Glutamatergic neuron (in vitro differentiated cells): ENCODE data around the gene BMP5. TPM values are rescaled to one million over a fixed set of nuclear protein-coding genes. Genes with fewer than 3 reads are reported as not detected.

Source experiments
- DNase-seq: peaks from one replicate; pipeline ENCODE4 v3.0.0; 2022
- H3K27ac Mint-ChIP-seq: one replicate; pipeline ENCODE4 v1.8.0; 2020; ENCODE audit warnings: mild to moderate bottlenecking, mixed read lengths, inconsistent platforms; ENCODE audit not compliant: unreplicated experiment
- H3K27me3 Mint-ChIP-seq: one replicate; pipeline ENCODE4 v1.8.0; 2020; ENCODE audit warnings: mild to moderate bottlenecking, moderate library complexity, mixed read lengths, inconsistent platforms; ENCODE audit not compliant: unreplicated experiment
- H3K36me3 Mint-ChIP-seq: one replicate; pipeline ENCODE4 v1.8.0; 2020; ENCODE audit warnings: mild to moderate bottlenecking, mixed read lengths, inconsistent platforms; ENCODE audit not compliant: unreplicated experiment
- H3K4me1 Mint-ChIP-seq: one replicate; pipeline ENCODE4 v1.8.0; 2020; ENCODE audit warnings: mild to moderate bottlenecking, low read depth, mixed read lengths, inconsistent platforms; ENCODE audit not compliant: unreplicated experiment
- H3K4me3 Mint-ChIP-seq: one replicate; pipeline ENCODE4 v1.8.0; 2020; ENCODE audit warnings: mild to moderate bottlenecking, mixed read lengths, inconsistent platforms; ENCODE audit not compliant: unreplicated experiment
- H3K9me3 Mint-ChIP-seq: one replicate; pipeline ENCODE4 v1.8.0; 2020; ENCODE audit warnings: mild to moderate bottlenecking, moderate library complexity, mixed read lengths, inconsistent platforms; ENCODE audit not compliant: unreplicated experiment
- long read RNA-seq: library from polyadenylated mRNA; unstranded; transcript quantifications from one replicate; pipeline ENCODE4 v2.0.0, GENCODE V29; 2020; ENCODE audit not compliant: unreplicated experiment
- total RNA-seq: library from RNA; stranded (reverse); fragmentation: NEBNext Ultra II Directional; extraction: Animal tissue kit (Norgen Biotek cat#: 25700); gene quantifications from one replicate; pipeline ENCODE4 v1.2.1, GENCODE V29; 2021; ENCODE audit not compliant: unreplicated experiment
- TF ChIP-seq, protein P1 (sequence below): fragments of 200-600 bp; sonication (generic); IDR thresholded peaks from one replicate; pipeline ENCODE4 v1.5.0; 2021; ENCODE audit not compliant: partially characterized antibody, unreplicated experiment

The BMP5 gene
- total RNA-seq = 1.1 TPM
- long read RNA-seq = 0 reads

DNA sequence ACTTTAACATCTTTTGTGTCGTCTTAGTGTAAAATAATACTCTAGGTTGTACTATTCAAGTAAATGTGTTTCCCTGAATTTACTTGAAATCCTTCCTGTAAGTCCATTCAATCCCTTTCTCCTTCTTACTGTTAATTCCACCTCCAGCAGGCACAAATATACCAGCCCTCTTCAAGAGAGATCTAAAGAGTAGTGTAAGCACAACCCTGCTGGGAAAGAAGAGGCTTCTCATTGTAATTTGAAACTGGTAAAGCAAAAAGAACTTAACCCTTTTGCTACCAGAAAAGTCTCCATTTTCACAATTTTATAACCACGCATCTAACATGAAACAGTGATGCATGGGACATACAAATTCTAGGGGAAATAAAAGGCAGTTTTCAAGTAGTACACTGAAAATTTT lies at the start of gene BMP5:
Gene BMP5 (minus strand): TSS at position 191 of the 400 bp plus-strand sequence. CDS start 725 bp downstream, outside the sequence.
- no peak for DNase-seq
- Mint-ChIP-seq H3K27ac (no peak within 1 kb of the TSS), H3K27me3 (no peaks in the 10 kb centered on the region), H3K9me3 (no peaks in the 10 kb centered on the region), H3K4me1 (peaks cover 3% of the 10 kb centered on the region), H3K4me3 (peak within 1 kb of the TSS; percentile 3), H3K36me3 (no peaks in the 10 kb centered on the region)
- TF ChIP-seq, protein P1, sequence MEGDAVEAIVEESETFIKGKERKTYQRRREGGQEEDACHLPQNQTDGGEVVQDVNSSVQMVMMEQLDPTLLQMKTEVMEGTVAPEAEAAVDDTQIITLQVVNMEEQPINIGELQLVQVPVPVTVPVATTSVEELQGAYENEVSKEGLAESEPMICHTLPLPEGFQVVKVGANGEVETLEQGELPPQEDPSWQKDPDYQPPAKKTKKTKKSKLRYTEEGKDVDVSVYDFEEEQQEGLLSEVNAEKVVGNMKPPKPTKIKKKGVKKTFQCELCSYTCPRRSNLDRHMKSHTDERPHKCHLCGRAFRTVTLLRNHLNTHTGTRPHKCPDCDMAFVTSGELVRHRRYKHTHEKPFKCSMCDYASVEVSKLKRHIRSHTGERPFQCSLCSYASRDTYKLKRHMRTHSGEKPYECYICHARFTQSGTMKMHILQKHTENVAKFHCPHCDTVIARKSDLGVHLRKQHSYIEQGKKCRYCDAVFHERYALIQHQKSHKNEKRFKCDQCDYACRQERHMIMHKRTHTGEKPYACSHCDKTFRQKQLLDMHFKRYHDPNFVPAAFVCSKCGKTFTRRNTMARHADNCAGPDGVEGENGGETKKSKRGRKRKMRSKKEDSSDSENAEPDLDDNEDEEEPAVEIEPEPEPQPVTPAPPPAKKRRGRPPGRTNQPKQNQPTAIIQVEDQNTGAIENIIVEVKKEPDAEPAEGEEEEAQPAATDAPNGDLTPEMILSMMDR = no peak

DNA sequence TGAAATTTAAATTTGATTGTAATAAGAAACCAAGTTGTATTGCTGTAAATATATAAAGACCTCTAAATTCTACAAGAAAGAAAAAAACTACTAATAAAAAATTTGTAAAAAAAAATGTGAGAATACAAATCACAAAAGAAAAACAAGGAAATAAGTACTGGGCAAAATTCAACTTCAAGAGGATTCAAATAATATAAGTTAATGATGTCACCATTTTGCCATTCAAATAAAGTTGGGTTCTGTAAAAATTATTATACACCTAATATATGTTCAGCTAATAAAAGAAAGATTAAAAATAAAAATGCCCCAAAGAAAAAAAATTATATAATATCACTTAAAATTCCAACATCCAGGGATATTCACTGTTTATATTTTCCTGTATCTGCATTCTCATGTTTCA lies 47.0 kb upstream of the BMP5 start:
- H3K9me3 Mint-ChIP-seq = no peaks in the 10 kb centered on the region
- TF ChIP-seq, protein P1 = no peak
- no peaks in the 10 kb centered on the region for H3K4me1 Mint-ChIP-seq
- H3K36me3 Mint-ChIP-seq = no peaks in the 10 kb centered on the region
- peaks cover 1% of the 10 kb centered on the region for H3K27me3 Mint-ChIP-seq
- no peak overlapping the region for H3K4me3 Mint-ChIP-seq
- no peak overlapping the region for H3K27ac Mint-ChIP-seq
- no peak for DNase-seq

DNA sequence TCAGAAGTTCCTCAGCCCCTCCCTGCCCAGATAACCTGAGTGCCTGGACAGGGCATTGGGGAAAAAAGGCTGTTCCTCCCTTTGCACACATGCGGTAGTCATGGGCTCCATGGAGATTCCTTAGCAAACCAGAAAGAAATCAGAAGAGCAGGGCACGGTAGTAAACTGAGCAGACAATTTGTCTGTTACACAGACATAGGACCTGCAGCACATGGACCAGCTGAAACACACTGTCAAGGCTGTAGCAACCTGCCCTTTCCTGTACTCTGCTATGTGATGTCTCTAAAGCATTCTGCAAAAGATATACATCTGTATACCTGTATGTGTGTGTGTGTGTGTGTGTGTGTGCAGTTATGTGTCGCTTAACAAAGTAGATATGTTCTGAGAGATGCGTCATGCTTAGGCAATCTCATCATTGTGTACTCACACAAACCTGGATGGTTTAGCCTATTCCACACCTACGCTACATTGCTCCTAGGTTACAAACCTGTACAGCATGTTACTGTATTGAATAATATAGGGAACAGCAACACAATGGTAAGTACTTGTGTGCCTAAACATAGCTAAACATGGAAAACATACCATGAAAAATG lies 44.4 kb upstream of the BMP5 start:
- Mint-ChIP-seq H3K4me1 (no peaks in the 10 kb centered on the region), H3K27me3 (no peaks in the 10 kb centered on the region), H3K4me3 (no peak overlapping the region), H3K9me3 (no peaks in the 10 kb centered on the region), H3K36me3 (no peaks in the 10 kb centered on the region), H3K27ac (no peak overlapping the region)
- no peak for DNase-seq
- TF ChIP-seq, protein P1 = no peak

DNA sequence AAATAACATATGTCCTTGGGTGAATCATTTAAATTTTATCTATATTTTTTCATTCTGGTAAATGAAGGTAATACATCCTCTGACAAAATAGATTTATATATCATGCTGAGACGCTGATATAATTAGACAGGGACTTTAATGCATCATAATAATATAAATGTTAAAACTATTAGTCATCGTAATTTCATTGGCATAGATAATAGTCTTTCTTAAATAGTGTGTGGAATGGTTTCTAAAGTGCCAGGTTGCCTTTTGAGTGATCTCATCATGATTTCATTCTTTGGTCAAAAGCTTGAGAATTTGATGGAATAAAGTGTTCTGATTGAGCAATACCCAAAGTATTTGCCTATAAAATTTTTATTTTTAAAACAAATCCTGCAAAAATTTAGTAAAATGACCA lies 43.2 kb upstream of the BMP5 start:
- Mint-ChIP-seq H3K27me3 (no peaks in the 10 kb centered on the region), H3K9me3 (no peaks in the 10 kb centered on the region), H3K4me1 (no peaks in the 10 kb centered on the region), H3K4me3 (no peak overlapping the region), H3K36me3 (no peaks in the 10 kb centered on the region), H3K27ac (no peak overlapping the region)
- TF ChIP-seq, protein P1 = no peak
- no peak for DNase-seq

DNA sequence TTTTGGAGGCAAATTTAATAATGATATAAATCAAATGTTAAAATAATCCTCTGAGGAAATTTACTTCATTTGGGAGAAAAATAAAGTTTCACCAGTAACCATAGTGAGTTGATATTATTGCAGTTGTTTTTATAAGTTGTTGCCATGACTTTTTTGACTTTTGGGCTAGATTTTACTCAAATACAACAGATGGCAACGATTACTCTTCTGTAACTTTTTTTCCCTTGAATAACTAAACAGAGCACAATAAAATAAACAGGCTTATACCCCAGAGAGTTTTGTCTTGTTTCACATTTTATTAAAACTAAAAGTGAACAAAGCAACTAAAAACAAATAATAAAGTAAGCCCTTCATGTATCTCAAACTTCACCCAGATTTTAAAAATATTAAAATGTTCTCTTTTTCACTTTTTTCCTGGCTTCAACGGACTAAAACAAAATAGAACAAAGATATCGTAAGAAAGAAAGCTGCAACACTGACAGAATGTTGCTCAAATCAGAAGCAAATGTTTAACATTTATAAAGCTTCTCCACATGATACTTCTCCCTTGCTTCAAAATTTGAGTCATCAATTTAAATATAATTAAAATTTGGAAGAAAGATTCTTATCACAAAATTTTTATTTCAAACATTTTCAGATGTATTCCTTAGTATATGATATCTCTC lies 42.5 kb upstream of the BMP5 start:
- no peak overlapping the region for H3K27ac Mint-ChIP-seq
- no peaks in the 10 kb centered on the region for H3K9me3 Mint-ChIP-seq
- no peaks in the 10 kb centered on the region for H3K4me1 Mint-ChIP-seq
- no peaks in the 10 kb centered on the region for H3K36me3 Mint-ChIP-seq
- H3K4me3 Mint-ChIP-seq = no peak overlapping the region
- DNase-seq = no peak
- TF ChIP-seq, protein P1 = no peak
- H3K27me3 Mint-ChIP-seq = no peaks in the 10 kb centered on the region
